B cell (primary cell): ENCODE measurements around the gene BMERB1.

Experiments
- CTCF ChIP-seq: fragments of 200-600 bp; IDR thresholded peaks from one replicate; pipeline ENCODE4 v1.8.0; 2022; ENCODE audit warnings: antibody characterized with exemption, mild to moderate bottlenecking
- EZH2 ChIP-seq: IDR thresholded peaks from 2 replicates; pipeline ENCODE4 v1.6.1; 2012; ENCODE audit warnings: borderline replicate concordance, low read depth, mild to moderate bottlenecking, moderate library complexity, low read length; ENCODE audit not compliant: insufficient read depth, poor library complexity, severe bottlenecking

GRCh38 chr16:15553313-15554088, 119.1 kb downstream of the BMERB1 start:
- TF ChIP-seq CTCF (no peak), EZH2 (no peak)
